Ishikawa (cell line): ENCODE data around the gene TAF1L.

Experiments
- EGR1 ChIP-seq: IDR thresholded peaks from 2 replicates; pipeline ENCODE4 v1.6.1; 2012
- EP300 ChIP-seq: IDR thresholded peaks from 2 replicates; pipeline ENCODE4 v1.6.1; 2012; ENCODE audit warnings: borderline replicate concordance
- FOXM1 ChIP-seq: IDR thresholded peaks from 2 replicates; pipeline ENCODE4 v1.6.1; 2012; ENCODE audit warnings: low read depth, borderline replicate concordance
- NFIC ChIP-seq: IDR thresholded peaks from 2 replicates; pipeline ENCODE4 v1.6.1; 2012
- RAD21 ChIP-seq: IDR thresholded peaks from 2 replicates; pipeline ENCODE4 v1.6.1; 2012; ENCODE audit warnings: low read depth
- TEAD4 ChIP-seq: IDR thresholded peaks from 2 replicates; pipeline ENCODE4 v1.6.1; 2012
- YY1 ChIP-seq: IDR thresholded peaks from 2 replicates; pipeline ENCODE4 v1.6.1; 2012; ENCODE audit warnings: low read depth

TAF1L gene

GRCh38 chr9:32581512-32582143 is 53.8 kb downstream of the TAF1L start:
- peak; percentile 58 for TF ChIP-seq RAD21
- no peak for TF ChIP-seq EP300

- TF ChIP-seq FOXM1 (no peak), YY1 (no peak), NFIC (no peak), TEAD4 (no peak)
These were observed 54.7 kb downstream of the TAF1L start for GRCh38 chr9:32580631-32581300.

GRCh38 chr9:32579706-32580331 is 55.6 kb downstream of the TAF1L start:
- TF ChIP-seq RAD21 (peak; percentile 83), EGR1 (no peak), TEAD4 (no peak)
